Gastroesophageal sphincter (tissue), 4 donors: ENCODE results near the gene TBC1D14. TPM values are rescaled to one million over a fixed set of nuclear protein-coding genes. Genes with fewer than 3 reads are reported as not detected.

Experiments used
- ATAC-seq: fragments of 150-250 bp; one replicate; pipeline ENCODE4 v1.9.1; 2016; ENCODE audit warnings: mild to moderate bottlenecking, moderate library complexity
- H3K27ac ChIP-seq, 4 donors: fragments of 200-600 bp; sonication (generic) in 3 of 4; 1 replicate in 3 of 4; 2 replicates in 1 of 4; pipeline ENCODE4 v1.5.1; 2016 to 2019
- H3K27me3 ChIP-seq: fragments of 200-600 bp; sonication (generic); one replicate; pipeline ENCODE4 v1.5.1; 2019
- H3K36me3 ChIP-seq, 2 donors: fragments of 200-600 bp; sonication (generic); one replicate each; pipeline ENCODE4 v1.5.1; 2019; ENCODE audit warnings: control low read depth in 1 of 2
- H3K4me1 ChIP-seq, 3 donors: fragments of 200-600 bp; sonication (generic); 1 replicate in 2 of 3; 2 replicates in 1 of 3; pipeline ENCODE4 v1.5.1; 2016 to 2019; ENCODE audit warnings: control low read depth in 2 of 3
- H3K4me3 ChIP-seq, 2 donors: fragments of 200-600 bp; sonication (generic); one replicate each; pipeline ENCODE4 v1.5.1; 2019; ENCODE audit warnings: mild to moderate bottlenecking in 1 of 2, moderate library complexity in 1 of 2
- H3K9me3 ChIP-seq, 3 donors: fragments of 200-600 bp; sonication (generic); one replicate each; pipeline ENCODE4 v1.5.1; 2017 to 2019; ENCODE audit warnings: control low read depth in 2 of 3
- EP300 ChIP-seq: sonication (generic); formaldehyde crosslinking; IDR thresholded peaks from one replicate; pipeline ENCODE4 v1.6.1; 2017; ENCODE audit warnings: antibody characterized with exemption, mild to moderate bottlenecking
- POLR2A ChIP-seq, 2 donors: fragments of 450-650 bp; IDR thresholded peaks; one replicate each; pipeline ENCODE4 v1.6.1; 2017; ENCODE audit warnings: antibody characterized with exemption in 2 of 2, mild to moderate bottlenecking in 2 of 2, moderate library complexity in 1 of 2
- POLR2AphosphoS5 ChIP-seq: sonication (generic); formaldehyde crosslinking; IDR thresholded peaks from one replicate; pipeline ENCODE4 v1.6.1; 2017; ENCODE audit warnings: antibody characterized with exemption
- WGBS, 2 donors: methylation state at CpG; one replicate each; pipeline ENCODE4 v1.1.5; 2018; ENCODE audit warnings: low coverage in 1 of 2; 5-methylcytosine and 5-hydroxymethylcytosine counted together
- total RNA-seq, 4 donors: library from RNA; depleted of rRNA; stranded (reverse); fragments of >200 nt; gene quantifications; one replicate each; pipeline ENCODE4 v1.1.0, GENCODE V29; 2016
- TF ChIP-seq, protein P1 (sequence below), 4 experiments: fragments of 200-600 bp in 2 of 4; fragments of 450-650 bp in 2 of 4; sonication (generic) in 1 of 4; IDR thresholded peaks; one replicate each; pipeline ENCODE4 v1.5.1; 2017 to 2019; ENCODE audit warnings: antibody characterized with exemption in 4 of 4, mild to moderate bottlenecking in 2 of 4, moderate library complexity in 2 of 4

TBC1D14 gene
- total RNA-seq, 4 donors from 2014 or later = 42.5 to 54.2 (median 45.0) TPM

DNA sequence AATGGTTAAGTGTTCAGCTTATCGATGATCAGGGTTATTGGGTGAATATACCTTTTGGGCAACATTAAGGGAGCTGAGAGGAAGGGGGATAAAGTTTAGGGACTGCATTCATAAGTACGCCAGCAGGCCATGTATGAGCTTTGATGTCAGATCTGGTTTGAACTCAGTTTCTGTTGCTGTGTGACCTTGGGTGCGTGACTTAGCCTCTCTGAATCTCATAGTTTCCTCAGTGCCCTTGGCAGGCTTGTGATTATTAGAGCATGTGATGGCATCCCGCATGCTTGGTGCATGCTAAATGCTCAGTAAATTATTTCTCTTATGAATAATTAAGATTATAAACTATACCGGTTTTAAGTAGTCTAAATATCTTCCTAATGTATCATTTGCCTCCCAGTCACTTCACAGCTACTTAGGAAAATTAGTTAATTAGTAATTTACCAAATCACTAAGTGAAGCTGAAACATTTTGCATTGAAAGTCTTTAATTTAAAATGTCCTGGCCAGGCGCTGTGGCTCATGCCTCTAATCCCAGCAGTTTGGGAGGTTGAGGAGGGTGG, 3.8 kb downstream of the TBC1D14 start:
- no peaks in the 10 kb centered on the region for H3K27me3 ChIP-seq
- no peak overlapping the region for H3K27ac ChIP-seq
- H3K4me3 ChIP-seq = no peak overlapping the region
- H3K4me1 ChIP-seq = peaks cover 6 to 87% (median 34%) of the 10 kb centered on the region in 3 donors
- TF ChIP-seq EP300 = no peak
- TF ChIP-seq, protein P1, sequence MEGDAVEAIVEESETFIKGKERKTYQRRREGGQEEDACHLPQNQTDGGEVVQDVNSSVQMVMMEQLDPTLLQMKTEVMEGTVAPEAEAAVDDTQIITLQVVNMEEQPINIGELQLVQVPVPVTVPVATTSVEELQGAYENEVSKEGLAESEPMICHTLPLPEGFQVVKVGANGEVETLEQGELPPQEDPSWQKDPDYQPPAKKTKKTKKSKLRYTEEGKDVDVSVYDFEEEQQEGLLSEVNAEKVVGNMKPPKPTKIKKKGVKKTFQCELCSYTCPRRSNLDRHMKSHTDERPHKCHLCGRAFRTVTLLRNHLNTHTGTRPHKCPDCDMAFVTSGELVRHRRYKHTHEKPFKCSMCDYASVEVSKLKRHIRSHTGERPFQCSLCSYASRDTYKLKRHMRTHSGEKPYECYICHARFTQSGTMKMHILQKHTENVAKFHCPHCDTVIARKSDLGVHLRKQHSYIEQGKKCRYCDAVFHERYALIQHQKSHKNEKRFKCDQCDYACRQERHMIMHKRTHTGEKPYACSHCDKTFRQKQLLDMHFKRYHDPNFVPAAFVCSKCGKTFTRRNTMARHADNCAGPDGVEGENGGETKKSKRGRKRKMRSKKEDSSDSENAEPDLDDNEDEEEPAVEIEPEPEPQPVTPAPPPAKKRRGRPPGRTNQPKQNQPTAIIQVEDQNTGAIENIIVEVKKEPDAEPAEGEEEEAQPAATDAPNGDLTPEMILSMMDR (IDR thresholded peaks at IDR 0.05) = no peak
- TF ChIP-seq POLR2AphosphoS5 = no peak
- no peak for TF ChIP-seq POLR2A (IDR thresholded peaks at IDR 0.05)
- no peaks in the 10 kb centered on the region for H3K36me3 ChIP-seq
- no peak for ATAC-seq
- no peaks in the 10 kb centered on the region for H3K9me3 ChIP-seq
- WGBS, 2 donors = 83 to 90% methylated on average over 4 to 6 of the region's 6 CpGs

DNA sequence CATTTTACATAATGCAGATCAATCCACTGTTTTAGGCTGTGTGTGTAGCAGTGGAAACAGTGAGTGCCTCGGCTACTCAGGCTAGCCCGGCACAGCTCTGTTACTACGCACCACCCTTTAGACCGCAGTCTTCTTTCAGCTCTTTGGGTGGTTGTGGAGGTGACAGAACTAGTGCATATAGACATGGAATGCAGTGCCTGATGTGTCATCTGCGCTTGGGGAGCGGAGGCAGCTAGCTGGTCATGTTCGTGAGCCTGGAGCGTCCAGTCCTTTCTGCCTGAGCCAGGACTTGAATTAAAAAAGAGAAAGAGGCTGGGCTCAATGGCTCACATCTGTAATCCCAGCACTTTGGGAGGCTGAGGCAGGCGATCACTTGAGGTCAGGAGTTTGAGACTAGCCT, 4.8 kb downstream of the TBC1D14 start:
- Histone ChIP-seq H3K27me3 (no peaks in the 10 kb centered on the region), H3K27ac (peak overlapping the region in 1 of 4 donors; percentile 77), H3K4me3 (no peak overlapping the region), H3K36me3 (no peaks in the 10 kb centered on the region), H3K4me1 (peaks cover 6 to 92% (median 30%) of the 10 kb centered on the region in 3 donors), H3K9me3 (no peaks in the 10 kb centered on the region)
- TF ChIP-seq POLR2A (IDR thresholded peaks at IDR 0.05) (no peak), EP300 (no peak), POLR2AphosphoS5 (no peak)
- TF ChIP-seq, protein P1 (IDR thresholded peaks at IDR 0.05) = no peak
- WGBS, 2 donors = 79 to 82% methylated on average over 4 to 7 of the region's 9 CpGs
- ATAC-seq = no peak

DNA sequence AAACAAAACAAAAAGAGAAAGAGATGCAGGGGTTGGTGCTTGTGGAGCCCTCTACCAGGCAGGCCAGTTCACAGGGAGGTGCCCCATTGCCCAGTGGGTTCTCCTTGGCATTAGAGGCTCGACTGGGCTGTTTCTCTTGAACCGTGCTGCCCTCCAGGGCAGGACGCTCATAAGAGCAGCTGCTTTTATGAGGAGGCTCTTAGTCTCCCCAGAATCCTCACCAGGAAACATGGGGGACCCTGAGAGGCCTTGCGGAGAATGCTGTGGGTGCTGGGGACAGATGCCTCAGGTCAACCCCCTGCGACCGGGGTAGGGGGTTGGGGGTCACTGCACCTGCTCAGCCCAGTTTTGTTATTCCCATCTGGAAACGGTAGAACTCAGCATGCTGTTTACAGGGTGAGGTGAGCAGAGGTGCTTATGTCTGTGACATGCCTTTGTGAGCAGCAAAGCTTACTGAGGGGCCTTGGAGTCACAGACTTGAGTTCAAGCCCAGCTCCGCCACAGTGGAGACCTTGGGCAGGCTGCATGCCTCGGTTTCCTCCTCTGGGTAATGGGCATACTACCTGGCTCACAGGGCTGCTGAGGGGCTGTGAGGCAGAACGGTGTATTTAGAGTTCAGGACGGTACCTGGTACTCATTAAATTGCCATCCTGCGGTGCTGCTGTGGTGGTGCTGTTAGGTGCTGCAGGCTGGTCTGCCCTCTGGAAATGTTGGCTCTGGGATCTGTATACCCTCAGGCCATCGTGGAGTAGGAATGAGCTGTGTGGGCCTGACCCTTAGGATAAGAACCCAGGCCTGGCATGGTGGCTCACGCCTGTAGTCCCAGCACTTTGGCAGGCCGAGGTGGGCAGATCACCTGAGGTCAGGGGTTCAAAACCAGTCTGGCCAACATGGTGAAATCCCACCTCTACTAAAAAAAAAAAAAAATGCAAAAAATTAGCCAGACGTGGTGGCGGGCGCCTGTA, 5.7 kb downstream of the TBC1D14 start:
- Histone ChIP-seq H3K27ac (peak overlapping the region in 3 of 4 donors; percentile 26 to 80 (median 77)), H3K27me3 (no peaks in the 10 kb centered on the region), H3K9me3 (no peaks in the 10 kb centered on the region), H3K4me3 (no peak overlapping the region), H3K36me3 (no peaks in the 10 kb centered on the region), H3K4me1 (peaks cover 6 to 98% (median 29%) of the 10 kb centered on the region in 3 donors)
- no peak for ATAC-seq
- 94% methylated on average over 5 of the region's 18 CpGs; no CpG with 5 or more reads in 1 of the 2 donors for WGBS, 2 donors
- TF ChIP-seq, protein P1 (IDR thresholded peaks at IDR 0.05) = no peak

DNA sequence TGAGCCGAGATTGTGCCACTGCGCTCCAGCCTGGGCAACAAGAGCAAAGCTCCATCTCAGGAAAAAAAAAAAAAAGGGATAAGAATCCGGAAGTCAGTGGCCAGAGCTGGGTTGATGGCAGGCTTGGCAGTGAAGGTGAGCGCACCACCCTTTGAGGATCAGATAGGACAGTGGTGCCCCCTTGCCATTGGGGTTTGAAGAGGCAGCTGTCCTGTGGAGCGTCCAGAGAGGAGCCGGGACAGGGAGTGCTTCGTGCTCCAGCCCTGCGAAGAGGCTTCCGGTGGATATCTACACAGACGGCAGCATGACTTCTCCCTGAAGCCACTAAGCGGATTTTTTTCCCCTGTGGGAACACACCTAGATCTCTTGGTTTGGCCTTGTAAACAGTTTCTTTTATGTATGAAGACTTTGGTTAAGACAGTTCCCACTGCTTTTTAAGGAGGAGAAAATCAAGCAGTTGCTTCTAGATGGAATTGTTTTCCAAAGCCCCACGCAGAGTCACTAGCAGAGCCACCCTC, 6.5 kb downstream of the TBC1D14 start:
- no peak for ATAC-seq
- Histone ChIP-seq H3K9me3 (no peaks in the 10 kb centered on the region), H3K4me1 (peaks cover 6 to 98% (median 22%) of the 10 kb centered on the region in 3 donors), H3K36me3 (no peaks in the 10 kb centered on the region), H3K27me3 (no peaks in the 10 kb centered on the region), H3K4me3 (no peak overlapping the region), H3K27ac (peak overlapping the region in 3 of 4 donors; percentile 62 to 80 (median 77))
- TF ChIP-seq POLR2AphosphoS5 (no peak), EP300 (no peak), POLR2A (IDR thresholded peaks at IDR 0.05) (no peak)
- TF ChIP-seq, protein P1 (IDR thresholded peaks at IDR 0.05) = no peak
- 77 to 91% methylated on average over 7 to 9 of the region's 12 CpGs for WGBS, 2 donors
